Ishikawa (cell line): Measurements from ENCODE around the gene CFAP119.

Experiments used
- CEBPB ChIP-seq: IDR thresholded peaks from 2 replicates; pipeline ENCODE4 v1.6.1; 2012
- CREB1 ChIP-seq: IDR thresholded peaks from 2 replicates; pipeline ENCODE4 v1.6.1; 2012; ENCODE audit warnings: low read depth
- EGR1 ChIP-seq: IDR thresholded peaks from 2 replicates; pipeline ENCODE4 v1.6.1; 2012
- EP300 ChIP-seq: IDR thresholded peaks from 2 replicates; pipeline ENCODE4 v1.6.1; 2012; ENCODE audit warnings: borderline replicate concordance
- FOXM1 ChIP-seq: IDR thresholded peaks from 2 replicates; pipeline ENCODE4 v1.6.1; 2012; ENCODE audit warnings: low read depth, borderline replicate concordance
- NFIC ChIP-seq: IDR thresholded peaks from 2 replicates; pipeline ENCODE4 v1.6.1; 2012
- RAD21 ChIP-seq: IDR thresholded peaks from 2 replicates; pipeline ENCODE4 v1.6.1; 2012; ENCODE audit warnings: low read depth
- TAF1 ChIP-seq: IDR thresholded peaks from 2 replicates; pipeline ENCODE4 v1.6.1; 2012; ENCODE audit warnings: low read depth, mild to moderate bottlenecking
- TCF12 ChIP-seq: IDR thresholded peaks from 2 replicates; pipeline ENCODE4 v1.6.1; 2012; ENCODE audit warnings: low read depth
- TEAD4 ChIP-seq: IDR thresholded peaks from 2 replicates; pipeline ENCODE4 v1.6.1; 2012
- USF1 ChIP-seq: IDR thresholded peaks from 2 replicates; pipeline ENCODE4 v1.6.1; 2012
- YY1 ChIP-seq: IDR thresholded peaks from 2 replicates; pipeline ENCODE4 v1.6.1; 2012; ENCODE audit warnings: low read depth
- ZBTB7A ChIP-seq: IDR thresholded peaks from 2 replicates; pipeline ENCODE4 v1.6.1; 2012; ENCODE audit warnings: low read depth
- TF ChIP-seq, protein P1 (sequence below): IDR thresholded peaks from 2 replicates; pipeline ENCODE4 v1.6.1; 2012; ENCODE audit warnings: low read depth, mild to moderate bottlenecking
- TF ChIP-seq, protein P2 (sequence below): IDR thresholded peaks from 2 replicates; pipeline ENCODE4 v1.6.1; 2012

CFAP119 gene

DNA sequence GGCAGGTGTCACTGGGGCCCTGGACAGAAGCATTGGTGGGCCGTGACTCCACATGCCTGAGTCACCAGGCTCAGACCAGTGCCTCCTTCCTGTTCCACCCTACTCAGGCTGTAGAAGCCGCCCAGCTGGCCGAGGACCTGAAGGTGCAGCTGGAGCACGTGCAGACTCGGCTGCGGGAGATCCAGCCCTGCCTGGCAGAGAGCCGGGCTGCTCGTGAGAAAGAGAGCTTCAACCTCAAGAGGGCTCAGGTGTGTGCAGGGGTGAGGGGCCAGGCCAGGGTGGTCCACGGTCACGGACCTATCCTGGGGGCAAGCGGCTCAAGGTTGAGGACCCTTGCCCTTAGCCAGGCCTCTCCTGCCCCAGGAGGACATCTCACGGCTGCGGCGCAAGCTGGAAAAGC, 9.9 kb upstream of the CFAP119 start:
- TF ChIP-seq CREB1 (no peak), TCF12 (no peak), YY1 (no peak), CEBPB (no peak), EP300 (no peak), ZBTB7A (no peak), TAF1 (no peak), FOXM1 (no peak), RAD21 (no peak), NFIC (no peak), USF1 (no peak), TEAD4 (no peak), EGR1 (no peak)
- TF ChIP-seq, protein P1, sequence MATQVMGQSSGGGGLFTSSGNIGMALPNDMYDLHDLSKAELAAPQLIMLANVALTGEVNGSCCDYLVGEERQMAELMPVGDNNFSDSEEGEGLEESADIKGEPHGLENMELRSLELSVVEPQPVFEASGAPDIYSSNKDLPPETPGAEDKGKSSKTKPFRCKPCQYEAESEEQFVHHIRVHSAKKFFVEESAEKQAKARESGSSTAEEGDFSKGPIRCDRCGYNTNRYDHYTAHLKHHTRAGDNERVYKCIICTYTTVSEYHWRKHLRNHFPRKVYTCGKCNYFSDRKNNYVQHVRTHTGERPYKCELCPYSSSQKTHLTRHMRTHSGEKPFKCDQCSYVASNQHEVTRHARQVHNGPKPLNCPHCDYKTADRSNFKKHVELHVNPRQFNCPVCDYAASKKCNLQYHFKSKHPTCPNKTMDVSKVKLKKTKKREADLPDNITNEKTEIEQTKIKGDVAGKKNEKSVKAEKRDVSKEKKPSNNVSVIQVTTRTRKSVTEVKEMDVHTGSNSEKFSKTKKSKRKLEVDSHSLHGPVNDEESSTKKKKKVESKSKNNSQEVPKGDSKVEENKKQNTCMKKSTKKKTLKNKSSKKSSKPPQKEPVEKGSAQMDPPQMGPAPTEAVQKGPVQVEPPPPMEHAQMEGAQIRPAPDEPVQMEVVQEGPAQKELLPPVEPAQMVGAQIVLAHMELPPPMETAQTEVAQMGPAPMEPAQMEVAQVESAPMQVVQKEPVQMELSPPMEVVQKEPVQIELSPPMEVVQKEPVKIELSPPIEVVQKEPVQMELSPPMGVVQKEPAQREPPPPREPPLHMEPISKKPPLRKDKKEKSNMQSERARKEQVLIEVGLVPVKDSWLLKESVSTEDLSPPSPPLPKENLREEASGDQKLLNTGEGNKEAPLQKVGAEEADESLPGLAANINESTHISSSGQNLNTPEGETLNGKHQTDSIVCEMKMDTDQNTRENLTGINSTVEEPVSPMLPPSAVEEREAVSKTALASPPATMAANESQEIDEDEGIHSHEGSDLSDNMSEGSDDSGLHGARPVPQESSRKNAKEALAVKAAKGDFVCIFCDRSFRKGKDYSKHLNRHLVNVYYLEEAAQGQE = no peak
- TF ChIP-seq, protein P2, sequence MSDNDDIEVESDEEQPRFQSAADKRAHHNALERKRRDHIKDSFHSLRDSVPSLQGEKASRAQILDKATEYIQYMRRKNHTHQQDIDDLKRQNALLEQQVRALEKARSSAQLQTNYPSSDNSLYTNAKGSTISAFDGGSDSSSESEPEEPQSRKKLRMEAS = no peak

- TF ChIP-seq FOXM1 = no peak
Measured at GRCh38 chr16:30769379-30770089, 7.7 kb upstream of the CFAP119 start.

DNA sequence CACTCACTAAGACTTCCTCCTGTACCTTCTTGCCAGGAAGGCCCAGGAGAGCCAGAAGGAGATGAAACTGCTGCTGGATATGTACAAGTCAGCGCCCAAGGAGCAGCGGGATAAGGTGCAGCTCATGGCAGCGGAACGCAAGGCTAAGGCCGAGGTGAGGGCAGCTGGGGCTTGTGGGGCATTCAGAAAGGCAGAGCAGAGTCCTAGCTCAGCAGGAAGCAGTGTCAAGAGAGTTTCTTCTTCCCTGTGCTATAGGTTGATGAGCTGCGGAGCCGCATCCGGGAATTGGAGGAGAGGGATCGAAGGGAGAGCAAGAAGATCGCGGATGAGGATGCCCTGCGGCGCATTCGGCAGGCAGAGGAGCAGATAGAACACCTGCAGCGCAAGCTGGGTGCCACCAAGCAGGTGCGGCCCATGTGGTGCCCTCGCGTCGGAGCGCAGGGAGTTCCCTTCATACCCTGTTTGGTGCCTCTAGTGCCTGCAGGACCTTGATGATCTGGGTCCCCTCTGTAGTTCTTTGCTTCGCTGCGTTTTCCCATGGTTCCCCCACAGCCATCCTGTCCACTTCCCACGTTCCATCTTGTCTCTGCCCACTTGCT, 6.8 kb upstream of the CFAP119 start:
- TF ChIP-seq USF1 (no peak), NFIC (no peak), CEBPB (no peak), YY1 (no peak), RAD21 (no peak), TCF12 (no peak), FOXM1 (no peak), EGR1 (no peak), EP300 (no peak), ZBTB7A (no peak)
- TF ChIP-seq, protein P1 = no peak

DNA sequence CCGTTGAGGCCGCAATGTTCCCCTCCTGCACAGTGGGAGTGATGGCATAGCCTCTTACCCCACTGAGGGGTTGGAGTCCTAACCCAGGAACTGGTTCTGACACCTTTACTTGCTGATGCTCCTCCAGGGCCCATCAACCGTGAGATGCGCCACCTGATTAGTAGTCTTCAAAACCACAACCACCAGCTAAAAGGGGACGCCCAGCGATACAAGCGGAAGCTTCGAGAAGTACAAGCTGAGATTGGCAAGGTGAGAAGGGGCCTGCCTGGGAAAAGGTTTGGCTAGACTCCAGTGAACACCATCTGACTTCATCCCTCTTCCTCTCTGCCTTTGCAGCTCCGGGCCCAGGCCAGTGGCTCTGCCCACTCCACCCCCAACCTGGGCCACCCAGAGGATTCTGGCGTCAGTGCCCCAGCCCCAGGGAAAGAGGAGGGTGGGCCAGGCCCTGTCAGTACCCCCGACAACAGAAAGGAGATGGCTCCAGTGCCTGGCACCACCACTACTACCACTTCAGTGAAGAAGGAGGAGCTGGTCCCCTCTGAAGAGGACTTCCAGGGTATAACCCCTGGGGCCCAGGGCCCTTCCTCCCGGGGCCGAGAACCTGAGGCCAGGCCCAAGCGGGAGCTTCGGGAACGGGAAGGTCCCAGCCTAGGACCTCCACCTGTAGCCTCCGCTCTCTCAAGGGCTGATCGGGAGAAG, 6.1 kb upstream of the CFAP119 start:
- TF ChIP-seq NFIC (no peak), EP300 (no peak), CEBPB (no peak), EGR1 (no peak), USF1 (no peak), TEAD4 (no peak), RAD21 (no peak), TCF12 (no peak), CREB1 (no peak), YY1 (no peak), FOXM1 (no peak), TAF1 (no peak), ZBTB7A (no peak)
- TF ChIP-seq, protein P1 = no peak
- TF ChIP-seq, protein P2 = no peak
